Measurements from ENCODE around the gene SUZ12.
"Not testable (repeated sequence)": the region's sequence is repeated elsewhere in the genome, so short reads cannot be mapped to it uniquely, and the experiment has no call there.

The SUZ12 gene

DNA sequence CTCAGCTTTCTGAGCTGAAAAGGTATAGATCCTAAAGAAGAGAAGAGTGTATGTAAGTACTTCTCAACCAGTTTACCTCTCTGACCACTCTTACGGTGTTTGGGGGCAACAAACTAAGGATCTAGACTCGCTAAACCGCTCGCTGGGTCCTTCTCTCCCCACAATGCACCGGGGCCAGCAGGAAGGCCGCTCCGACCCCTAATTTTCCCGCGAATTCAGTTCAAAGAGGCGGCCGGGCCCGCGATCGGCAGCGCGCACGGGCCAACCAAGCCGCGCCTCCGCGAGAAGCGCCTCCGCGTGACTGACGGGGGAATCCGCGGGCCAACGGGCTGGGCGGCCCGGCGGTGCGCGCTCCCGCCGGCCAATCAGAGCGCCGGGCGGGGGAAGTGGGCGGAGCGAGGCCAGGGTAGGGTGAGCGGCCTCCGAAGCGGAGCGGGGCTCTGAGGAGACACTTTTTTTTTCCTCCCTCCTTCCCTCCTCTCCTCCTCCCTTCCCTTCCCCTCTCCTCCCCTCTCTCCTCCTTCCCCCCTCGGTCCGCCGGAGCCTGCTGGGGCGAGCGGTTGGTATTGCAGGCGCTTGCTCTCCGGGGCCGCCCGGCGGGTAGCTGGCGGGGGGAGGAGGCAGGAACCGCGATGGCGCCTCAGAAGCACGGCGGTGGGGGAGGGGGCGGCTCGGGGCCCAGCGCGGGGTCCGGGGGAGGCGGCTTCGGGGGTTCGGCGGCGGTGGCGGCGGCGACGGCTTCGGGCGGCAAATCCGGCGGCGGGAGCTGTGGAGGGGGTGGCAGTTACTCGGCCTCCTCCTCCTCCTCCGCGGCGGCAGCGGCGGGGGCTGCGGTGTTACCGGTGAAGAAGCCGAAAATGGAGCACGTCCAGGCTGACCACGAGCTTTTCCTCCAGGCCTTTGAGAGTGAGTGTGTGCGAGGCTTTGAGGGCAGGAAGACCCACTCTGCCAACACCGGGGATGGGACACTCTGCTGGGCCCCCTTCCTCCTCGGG, at the start of gene SUZ12:
Gene SUZ12, plus strand, starts transcription at position 393 of the 995 bp plus-strand sequence. Its CDS starts 240 bp downstream, at position 633.
- Histone ChIP-seq H3K4me3 (ENCODE audit: low read depth, low read length) (peak within 1 kb of the TSS; percentile 73), H3K27ac (peak within 1 kb of the TSS; percentile 79)
- DNase-seq, result peak; percentile 82
- H3K36me3 ChIP-seq (replicated peaks); H3K27me3 ChIP-seq (replicated peaks); in situ Hi-C loops (cut with HindIII; ENCODE audit: low pct_ligation_motif_present, low sequenced_read_pairs): not testable (repeated sequence)

DNA sequence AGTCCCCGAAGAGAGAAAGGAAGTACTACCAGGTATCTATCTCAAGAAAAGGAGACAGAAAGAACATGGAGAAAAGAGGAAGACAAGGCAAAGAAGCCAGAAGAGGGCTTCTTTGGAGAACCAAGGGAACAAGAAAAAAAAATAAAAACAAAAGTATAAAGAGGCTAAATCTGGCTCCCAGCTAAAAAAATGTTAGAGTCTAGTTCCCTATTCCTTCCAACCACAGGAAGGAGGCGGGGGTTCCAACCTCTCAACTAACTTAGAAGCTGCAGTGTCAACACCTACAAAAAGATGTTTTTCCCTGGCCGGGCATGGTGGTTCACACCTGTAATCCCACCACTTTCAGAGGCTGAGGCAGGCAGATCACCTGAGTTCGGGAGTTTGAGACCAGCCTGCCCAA, 48.7 kb upstream of the SUZ12 start:
- TF ChIP-seq, protein P1, sequence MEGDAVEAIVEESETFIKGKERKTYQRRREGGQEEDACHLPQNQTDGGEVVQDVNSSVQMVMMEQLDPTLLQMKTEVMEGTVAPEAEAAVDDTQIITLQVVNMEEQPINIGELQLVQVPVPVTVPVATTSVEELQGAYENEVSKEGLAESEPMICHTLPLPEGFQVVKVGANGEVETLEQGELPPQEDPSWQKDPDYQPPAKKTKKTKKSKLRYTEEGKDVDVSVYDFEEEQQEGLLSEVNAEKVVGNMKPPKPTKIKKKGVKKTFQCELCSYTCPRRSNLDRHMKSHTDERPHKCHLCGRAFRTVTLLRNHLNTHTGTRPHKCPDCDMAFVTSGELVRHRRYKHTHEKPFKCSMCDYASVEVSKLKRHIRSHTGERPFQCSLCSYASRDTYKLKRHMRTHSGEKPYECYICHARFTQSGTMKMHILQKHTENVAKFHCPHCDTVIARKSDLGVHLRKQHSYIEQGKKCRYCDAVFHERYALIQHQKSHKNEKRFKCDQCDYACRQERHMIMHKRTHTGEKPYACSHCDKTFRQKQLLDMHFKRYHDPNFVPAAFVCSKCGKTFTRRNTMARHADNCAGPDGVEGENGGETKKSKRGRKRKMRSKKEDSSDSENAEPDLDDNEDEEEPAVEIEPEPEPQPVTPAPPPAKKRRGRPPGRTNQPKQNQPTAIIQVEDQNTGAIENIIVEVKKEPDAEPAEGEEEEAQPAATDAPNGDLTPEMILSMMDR (IDR thresholded peaks at IDR 0.05; ENCODE audit: low read depth, low read length, missing control alignments), result no peak
- no peak for DNase-seq
- Histone ChIP-seq H3K27ac (no peak overlapping the region), H3K36me3 (replicated peaks) (peaks cover 79% of the 10 kb centered on the region), H3K4me3 (ENCODE audit: low read depth, low read length) (no peak overlapping the region), H3K27me3 (replicated peaks) (no peaks in the 10 kb centered on the region)
- in situ Hi-C loops (cut with HindIII; ENCODE audit: low pct_ligation_motif_present, low sequenced_read_pairs), result no loop called here

DNA sequence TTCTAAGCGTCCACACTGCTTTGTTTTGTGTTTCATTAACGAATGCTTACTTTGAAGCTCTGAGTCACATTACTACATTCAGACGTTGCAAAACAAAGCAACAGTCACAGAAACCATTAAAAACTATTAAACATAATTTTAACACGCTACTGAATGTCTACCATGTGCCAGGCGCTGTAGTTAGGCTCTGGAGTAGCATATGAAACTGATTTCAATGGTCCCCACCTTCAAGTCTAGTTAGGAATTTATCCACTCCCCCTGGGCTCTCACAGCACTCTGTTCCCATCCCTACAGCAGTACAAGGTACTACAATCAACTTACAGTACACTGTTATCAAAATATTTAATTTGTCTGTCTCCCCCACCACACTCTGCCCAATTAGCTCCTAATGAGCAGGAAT, 35.9 kb upstream of the SUZ12 start:
- peak; percentile 25 for DNase-seq
- in situ Hi-C loops (cut with HindIII; ENCODE audit: low pct_ligation_motif_present, low sequenced_read_pairs), result no loop called here
- H3K27me3 ChIP-seq (replicated peaks), result no peaks in the 10 kb centered on the region
- peaks cover 27% of the 10 kb centered on the region for H3K36me3 ChIP-seq (replicated peaks)
- peak overlapping the region; percentile 11 for H3K27ac ChIP-seq
- H3K4me3 ChIP-seq (ENCODE audit: low read depth, low read length), result peak overlapping the region; percentile 100
- TF ChIP-seq, protein P1 (IDR thresholded peaks at IDR 0.05; ENCODE audit: low read depth, low read length, missing control alignments), result no peak

DNA sequence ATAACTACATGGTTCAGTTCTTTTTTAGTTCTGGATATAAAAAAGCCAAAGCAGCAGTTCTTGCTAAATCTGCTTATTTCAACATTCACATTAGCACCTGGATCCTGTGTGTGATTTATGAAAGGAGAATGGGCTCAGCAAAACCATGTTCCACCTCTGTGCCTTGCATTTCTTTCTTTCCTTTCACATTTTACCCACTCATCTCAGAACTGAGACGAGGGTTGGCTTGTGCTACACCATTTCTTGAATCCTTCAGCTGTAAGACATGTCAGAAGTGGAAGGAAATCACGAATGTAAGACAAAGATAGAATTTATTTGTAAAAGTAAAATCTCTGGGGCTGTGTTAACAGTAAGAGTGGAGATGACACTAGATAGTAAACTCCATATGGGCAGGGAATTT, 34.1 kb upstream of the SUZ12 start:
- H3K36me3 ChIP-seq (replicated peaks), result peaks cover 18% of the 10 kb centered on the region
- in situ Hi-C loops (cut with HindIII; ENCODE audit: low pct_ligation_motif_present, low sequenced_read_pairs), result no loop called here
- TF ChIP-seq, protein P1 (IDR thresholded peaks at IDR 0.05; ENCODE audit: low read depth, low read length, missing control alignments), result no peak
- H3K27ac ChIP-seq, result no peak overlapping the region
- DNase-seq, result no peak
- no peaks in the 10 kb centered on the region for H3K27me3 ChIP-seq (replicated peaks)
- no peak overlapping the region for H3K4me3 ChIP-seq (ENCODE audit: low read depth, low read length)

DNA sequence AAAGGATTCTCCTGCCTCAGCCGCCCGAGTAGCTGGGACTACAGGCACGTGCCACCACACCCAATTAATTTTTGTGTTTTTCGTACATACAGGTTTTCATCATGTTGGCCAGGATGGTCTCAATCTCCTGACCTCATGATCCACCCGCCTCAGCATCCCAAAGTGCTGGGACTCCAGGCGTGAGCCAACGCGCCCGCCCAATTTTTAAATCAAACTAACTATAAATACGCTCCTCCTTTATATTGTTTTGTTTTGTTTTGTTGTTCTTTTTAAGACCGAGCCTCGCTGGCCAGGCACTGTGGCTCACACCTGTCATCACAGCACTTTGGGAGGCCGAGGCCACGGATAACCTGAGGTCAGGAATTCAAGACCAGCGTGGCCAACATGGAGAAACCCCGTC, 33.4 kb upstream of the SUZ12 start:
- no peak overlapping the region for H3K4me3 ChIP-seq (ENCODE audit: low read depth, low read length)
- peaks cover 11% of the 10 kb centered on the region for H3K36me3 ChIP-seq (replicated peaks)
- in situ Hi-C loops (cut with HindIII; ENCODE audit: low pct_ligation_motif_present, low sequenced_read_pairs), result no loop called here
- TF ChIP-seq, protein P1 (IDR thresholded peaks at IDR 0.05; ENCODE audit: low read depth, low read length, missing control alignments), result no peak
- no peak for DNase-seq
- no peaks in the 10 kb centered on the region for H3K27me3 ChIP-seq (replicated peaks)
- H3K27ac ChIP-seq, result no peak overlapping the region

DNA sequence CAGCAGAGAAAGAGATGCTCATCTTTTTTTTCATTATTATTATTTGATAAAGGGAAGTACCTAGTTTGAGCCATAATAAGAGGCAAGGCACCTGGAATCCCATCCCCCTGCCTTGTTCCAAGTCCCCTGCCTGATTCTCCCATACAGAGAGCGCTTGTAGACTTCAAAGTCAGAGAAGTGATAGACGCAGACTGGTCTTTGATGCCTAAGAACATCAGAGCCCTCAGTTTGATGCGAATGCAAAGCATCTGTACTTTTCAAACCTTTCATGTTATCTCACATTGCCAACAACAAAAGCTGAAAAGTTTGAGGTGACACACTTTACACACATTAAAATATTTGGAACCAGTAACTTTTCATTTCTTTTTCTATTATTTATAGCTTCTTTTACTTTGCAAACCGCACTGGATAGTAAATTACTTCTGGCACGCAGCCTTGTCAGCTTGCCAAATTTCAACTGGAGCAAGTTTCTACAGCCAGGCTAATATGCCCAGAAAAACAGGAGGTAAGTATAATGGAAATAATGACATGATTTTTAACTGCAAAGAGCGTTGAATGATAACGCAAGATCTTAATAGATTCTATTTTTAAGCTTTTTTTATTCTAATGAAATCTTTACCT, 29.4 kb upstream of the SUZ12 start:
- H3K27me3 ChIP-seq (replicated peaks), result no peaks in the 10 kb centered on the region
- H3K4me3 ChIP-seq (ENCODE audit: low read depth, low read length), result no peak overlapping the region
- no peak overlapping the region for H3K27ac ChIP-seq
- TF ChIP-seq, protein P1 (IDR thresholded peaks at IDR 0.05; ENCODE audit: low read depth, low read length, missing control alignments), result no peak
- DNase-seq, result no peak
- no peaks in the 10 kb centered on the region for H3K36me3 ChIP-seq (replicated peaks)
- in situ Hi-C loops (cut with HindIII; ENCODE audit: low pct_ligation_motif_present, low sequenced_read_pairs), result no loop called here

Measured in brain microvascular endothelial cell (primary cell).